Measurements from ENCODE around the gene DZIP3.

Gene DZIP3

DNA sequence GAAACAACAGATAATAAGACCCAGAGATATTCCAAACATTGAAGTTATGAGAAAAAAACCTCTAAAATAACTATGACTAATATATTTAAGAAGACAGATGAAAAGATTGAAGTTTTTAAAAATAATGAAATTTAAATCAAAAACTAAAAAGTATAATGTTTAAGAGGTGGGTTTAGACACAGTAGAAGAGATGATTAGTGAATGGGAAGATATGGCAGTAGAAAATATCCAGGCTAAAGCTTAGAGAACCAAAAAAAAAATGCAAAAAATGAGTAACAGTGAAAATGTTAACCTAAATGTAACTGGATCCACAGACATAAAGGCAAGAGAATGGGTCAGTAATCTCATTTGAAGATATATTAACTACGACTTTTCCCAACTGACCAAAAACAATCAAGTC, 115.5 kb downstream of the DZIP3 start:
- WGBS (ENCODE audit: insufficient coverage), result 80% methylated on average over 1 of the region's 1 CpG

DNA sequence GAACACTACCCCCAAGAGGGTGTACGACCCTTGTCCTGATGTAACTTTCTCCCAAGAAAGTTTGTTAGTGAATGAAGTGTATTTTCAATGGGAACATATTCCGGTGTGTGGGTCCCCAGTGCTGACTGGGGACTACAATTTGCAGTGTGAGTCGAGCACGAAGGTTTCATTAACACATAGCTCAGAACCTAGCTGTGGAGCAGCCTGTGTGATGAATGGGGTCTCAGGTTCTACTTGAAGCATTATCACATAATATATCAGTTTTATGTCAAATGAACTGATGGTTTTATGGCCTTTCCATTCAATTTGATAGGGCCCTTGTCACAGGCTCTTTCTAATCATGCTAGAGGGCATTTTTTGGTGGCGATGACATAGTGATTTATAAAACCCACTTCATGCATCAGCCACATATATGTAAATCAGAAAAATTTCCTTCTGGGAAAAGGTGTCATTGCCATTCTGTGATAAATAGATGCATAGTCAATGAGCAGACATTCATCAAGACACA, 123.5 kb downstream of the DZIP3 start:
- no peaks in the 10 kb centered on the region for H3K4me1 ChIP-seq (ENCODE audit: control extremely low read depth in 1 of 4, control insufficient read depth in 4 of 4, insufficient read depth in 4 of 4, low read length in 3 of 4)
- 100% methylated on average over 2 of the region's 5 CpGs for WGBS (ENCODE audit: insufficient coverage)
- POLR2A ChIA-PET, result no interaction called here
- no peak overlapping the region for H3K4me3 ChIP-seq (ENCODE audit: control insufficient read depth in 1 of 7, extremely low read depth in 1 of 7, insufficient read depth in 4 of 7, low read depth in 2 of 7, low read length in 6 of 7)
- no peak overlapping the region for H3K27ac ChIP-seq (ENCODE audit: insufficient read depth in 1 of 2, low read depth in 1 of 2, low read length in 2 of 2, poor library complexity in 1 of 2, severe bottlenecking in 2 of 2)
- no peaks in the 10 kb centered on the region for H3K36me3 ChIP-seq (ENCODE audit: control insufficient read depth in 4 of 4, insufficient read depth in 4 of 4, low read length in 3 of 4)
- CTCF ChIA-PET, result no interaction called here
- H3K27me3 ChIP-seq (replicated peaks in 2 of 5; ENCODE audit: control insufficient read depth in 4 of 5, insufficient read depth in 5 of 5, low read length in 4 of 5), result no peaks in the 10 kb centered on the region
- no peaks in the 10 kb centered on the region for H3K9me3 ChIP-seq (ENCODE audit: control extremely low read depth in 1 of 5, control insufficient read depth in 4 of 5, insufficient read depth in 2 of 5, low read depth in 1 of 5, low read length in 4 of 5)
- DNase-seq, result no peak

More for the DNA sequence above, 115.5 kb downstream of the DZIP3 start:
- peaks cover 0 to 11% (median 6%) of the 10 kb centered on the region in 5 experiments for H3K9me3 ChIP-seq (ENCODE audit: control extremely low read depth in 1 of 5, control insufficient read depth in 4 of 5, insufficient read depth in 2 of 5, low read depth in 1 of 5, low read length in 4 of 5)
- ChIA-PET CTCF (no interaction called here), POLR2A (no interaction called here)
- no peaks in the 10 kb centered on the region for H3K4me1 ChIP-seq (ENCODE audit: control extremely low read depth in 1 of 4, control insufficient read depth in 4 of 4, insufficient read depth in 4 of 4, low read length in 3 of 4)
- no peak overlapping the region for H3K4me3 ChIP-seq (ENCODE audit: control insufficient read depth in 1 of 7, extremely low read depth in 1 of 7, insufficient read depth in 4 of 7, low read depth in 2 of 7, low read length in 6 of 7)
- H3K36me3 ChIP-seq (ENCODE audit: control insufficient read depth in 4 of 4, insufficient read depth in 4 of 4, low read length in 3 of 4), result no peaks in the 10 kb centered on the region
- no peaks in the 10 kb centered on the region for H3K27me3 ChIP-seq (replicated peaks in 2 of 5; ENCODE audit: control insufficient read depth in 4 of 5, insufficient read depth in 5 of 5, low read length in 4 of 5)
- no peak overlapping the region for H3K27ac ChIP-seq (ENCODE audit: insufficient read depth in 1 of 2, low read depth in 1 of 2, low read length in 2 of 2, poor library complexity in 1 of 2, severe bottlenecking in 2 of 2)
- no peak for DNase-seq

DNA sequence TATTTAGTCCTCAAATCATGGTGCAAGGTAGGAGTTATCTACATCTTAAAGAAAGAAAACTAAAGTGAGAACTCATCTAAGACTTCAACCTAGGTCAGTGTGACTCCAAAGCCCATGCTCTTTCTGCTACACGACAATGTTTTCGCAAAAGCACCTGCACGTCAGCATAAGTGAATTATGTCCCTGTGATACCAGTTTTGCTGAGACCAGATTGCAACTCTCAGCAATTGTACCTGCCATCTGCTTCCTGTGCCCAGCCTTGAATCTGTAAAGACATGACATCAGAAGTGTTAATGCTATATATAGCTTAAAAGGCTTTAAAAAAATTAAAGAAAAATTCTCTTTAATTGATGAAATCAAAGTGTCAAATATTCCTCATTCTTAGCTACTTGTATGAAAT, 124.3 kb downstream of the DZIP3 start:
- ChIA-PET POLR2A (no interaction called here), CTCF (no interaction called here)
- Histone ChIP-seq H3K4me3 (ENCODE audit: control insufficient read depth in 1 of 7, extremely low read depth in 1 of 7, insufficient read depth in 4 of 7, low read depth in 2 of 7, low read length in 6 of 7) (no peak overlapping the region), H3K27ac (ENCODE audit: insufficient read depth in 1 of 2, low read depth in 1 of 2, low read length in 2 of 2, poor library complexity in 1 of 2, severe bottlenecking in 2 of 2) (no peak overlapping the region), H3K36me3 (ENCODE audit: control insufficient read depth in 4 of 4, insufficient read depth in 4 of 4, low read length in 3 of 4) (no peaks in the 10 kb centered on the region), H3K27me3 (replicated peaks in 2 of 5; ENCODE audit: control insufficient read depth in 4 of 5, insufficient read depth in 5 of 5, low read length in 4 of 5) (no peaks in the 10 kb centered on the region), H3K9me3 (ENCODE audit: control extremely low read depth in 1 of 5, control insufficient read depth in 4 of 5, insufficient read depth in 2 of 5, low read depth in 1 of 5, low read length in 4 of 5) (no peaks in the 10 kb centered on the region), H3K4me1 (ENCODE audit: control extremely low read depth in 1 of 4, control insufficient read depth in 4 of 4, insufficient read depth in 4 of 4, low read length in 3 of 4) (no peaks in the 10 kb centered on the region)
- 26% methylated on average over 3 of the region's 3 CpGs for WGBS (ENCODE audit: insufficient coverage)
- peak in 2 of 3 donors; percentile 1 to 37 for DNase-seq

DNA sequence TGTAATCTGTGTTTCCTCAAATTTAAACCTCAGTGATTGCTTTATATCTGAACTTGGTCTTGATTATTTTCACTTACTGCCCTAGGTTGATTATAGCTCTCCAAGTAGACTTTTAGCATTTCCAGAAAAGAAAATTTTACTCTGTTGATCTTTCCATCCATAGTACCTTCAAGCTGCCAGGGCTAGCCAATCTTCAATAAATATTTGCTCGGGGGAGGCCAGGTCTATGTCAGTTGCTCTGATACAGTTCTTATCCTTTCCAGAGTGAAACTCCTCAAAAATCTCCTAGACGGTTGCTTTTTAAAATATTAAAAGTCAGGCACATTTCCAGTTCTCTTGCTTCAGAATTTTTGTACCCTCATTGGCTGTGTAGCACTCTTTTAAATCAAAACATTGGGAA, 128.9 kb downstream of the DZIP3 start:
- no peak overlapping the region for H3K27ac ChIP-seq (ENCODE audit: insufficient read depth in 1 of 2, low read depth in 1 of 2, low read length in 2 of 2, poor library complexity in 1 of 2, severe bottlenecking in 2 of 2)
- no peaks in the 10 kb centered on the region for H3K4me1 ChIP-seq (ENCODE audit: control extremely low read depth in 1 of 4, control insufficient read depth in 4 of 4, insufficient read depth in 4 of 4, low read length in 3 of 4)
- WGBS (ENCODE audit: insufficient coverage), result 83% methylated on average over 1 of the region's 2 CpGs
- no peaks in the 10 kb centered on the region for H3K36me3 ChIP-seq (ENCODE audit: control insufficient read depth in 4 of 4, insufficient read depth in 4 of 4, low read length in 3 of 4)
- POLR2A ChIA-PET, result no interaction called here
- H3K9me3 ChIP-seq (ENCODE audit: control extremely low read depth in 1 of 5, control insufficient read depth in 4 of 5, insufficient read depth in 2 of 5, low read depth in 1 of 5, low read length in 4 of 5), result peaks cover 0 to 4% (median 0%) of the 10 kb centered on the region in 5 experiments
- CTCF ChIA-PET, result no interaction called here
- no peak for DNase-seq
- no peak overlapping the region for H3K4me3 ChIP-seq (ENCODE audit: control insufficient read depth in 1 of 7, extremely low read depth in 1 of 7, insufficient read depth in 4 of 7, low read depth in 2 of 7, low read length in 6 of 7)
- no peaks in the 10 kb centered on the region for H3K27me3 ChIP-seq (replicated peaks in 2 of 5; ENCODE audit: control insufficient read depth in 4 of 5, insufficient read depth in 5 of 5, low read length in 4 of 5)

DNA sequence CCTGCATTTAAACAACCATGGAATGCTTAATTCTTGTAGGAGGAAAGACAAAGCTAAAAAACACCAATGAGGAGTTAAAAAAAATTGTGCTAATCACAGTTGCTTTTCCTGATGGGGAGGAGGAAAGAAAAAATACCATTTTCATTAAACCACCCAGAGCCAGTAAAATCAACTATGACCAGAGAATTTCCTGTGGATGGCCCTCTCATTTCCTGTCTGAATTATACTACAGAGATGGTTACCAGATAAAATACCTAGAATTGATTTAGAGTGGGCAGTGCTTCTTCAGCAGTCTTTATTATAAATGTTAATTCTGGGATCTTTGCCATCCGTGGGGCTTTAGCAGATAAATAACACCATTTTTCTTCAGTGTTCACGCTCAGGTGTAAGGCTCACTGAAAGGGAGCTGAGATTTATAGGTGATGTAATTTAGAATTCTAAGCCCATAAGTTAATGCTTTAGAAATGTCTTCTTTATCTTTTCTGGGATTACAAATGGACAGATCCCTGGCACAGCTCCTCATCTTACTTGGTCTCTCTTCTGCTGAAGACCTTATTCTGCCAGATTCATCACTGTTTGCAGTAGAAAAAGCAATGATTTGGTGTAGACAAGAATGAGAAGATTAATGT, 129.8 kb downstream of the DZIP3 start:
- H3K27me3 ChIP-seq (replicated peaks in 2 of 5; ENCODE audit: control insufficient read depth in 4 of 5, insufficient read depth in 5 of 5, low read length in 4 of 5), result no peaks in the 10 kb centered on the region

DNA sequence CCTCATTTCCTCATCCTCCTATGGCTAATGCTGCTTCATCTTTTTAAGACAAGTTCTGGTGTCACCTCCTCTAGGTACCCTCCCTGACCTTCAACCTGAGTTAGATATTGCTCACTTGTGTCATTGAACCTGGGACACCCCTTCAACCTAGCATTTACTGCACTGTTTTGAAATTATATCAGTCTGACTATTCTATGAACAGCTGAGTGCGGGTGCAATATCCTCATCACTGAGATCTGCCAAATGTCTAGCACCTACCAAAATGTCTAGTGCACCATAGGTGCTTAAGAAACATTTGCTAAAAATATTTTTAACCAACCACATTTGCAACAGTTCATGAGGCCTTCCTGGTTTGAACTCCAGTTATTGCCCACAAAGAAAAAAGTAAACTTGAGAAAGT, 133.2 kb downstream of the DZIP3 start:
- no peak overlapping the region for H3K4me3 ChIP-seq (ENCODE audit: control insufficient read depth in 1 of 7, extremely low read depth in 1 of 7, insufficient read depth in 4 of 7, low read depth in 2 of 7, low read length in 6 of 7)
- H3K27ac ChIP-seq (ENCODE audit: insufficient read depth in 1 of 2, low read depth in 1 of 2, low read length in 2 of 2, poor library complexity in 1 of 2, severe bottlenecking in 2 of 2), result no peak overlapping the region
- H3K36me3 ChIP-seq (ENCODE audit: control insufficient read depth in 4 of 4, insufficient read depth in 4 of 4, low read length in 3 of 4), result no peaks in the 10 kb centered on the region
- H3K4me1 ChIP-seq (ENCODE audit: control extremely low read depth in 1 of 4, control insufficient read depth in 4 of 4, insufficient read depth in 4 of 4, low read length in 3 of 4), result no peaks in the 10 kb centered on the region
- H3K9me3 ChIP-seq (ENCODE audit: control extremely low read depth in 1 of 5, control insufficient read depth in 4 of 5, insufficient read depth in 2 of 5, low read depth in 1 of 5, low read length in 4 of 5), result peaks cover 0 to 4% (median 0%) of the 10 kb centered on the region in 5 experiments
- WGBS (ENCODE audit: insufficient coverage), result 100% methylated on average over 1 of the region's 1 CpG
- DNase-seq, result no peak
- no peaks in the 10 kb centered on the region for H3K27me3 ChIP-seq (replicated peaks in 2 of 5; ENCODE audit: control insufficient read depth in 4 of 5, insufficient read depth in 5 of 5, low read length in 4 of 5)
- POLR2A ChIA-PET, result no interaction called here
- CTCF ChIA-PET, result no interaction called here

More for the DNA sequence above, 129.8 kb downstream of the DZIP3 start:
- H3K4me3 ChIP-seq (ENCODE audit: control insufficient read depth in 1 of 7, extremely low read depth in 1 of 7, insufficient read depth in 4 of 7, low read depth in 2 of 7, low read length in 6 of 7), result no peak overlapping the region
- H3K4me1 ChIP-seq (ENCODE audit: control extremely low read depth in 1 of 4, control insufficient read depth in 4 of 4, insufficient read depth in 4 of 4, low read length in 3 of 4), result no peaks in the 10 kb centered on the region
- no CpG with 5 or more reads among the region's 2 CpGs for WGBS (ENCODE audit: insufficient coverage)
- ChIA-PET POLR2A (no interaction called here), CTCF (no interaction called here)
- no peaks in the 10 kb centered on the region for H3K36me3 ChIP-seq (ENCODE audit: control insufficient read depth in 4 of 4, insufficient read depth in 4 of 4, low read length in 3 of 4)
- H3K9me3 ChIP-seq (ENCODE audit: control extremely low read depth in 1 of 5, control insufficient read depth in 4 of 5, insufficient read depth in 2 of 5, low read depth in 1 of 5, low read length in 4 of 5), result peaks cover 0 to 4% (median 0%) of the 10 kb centered on the region in 5 experiments
- no peak overlapping the region for H3K27ac ChIP-seq (ENCODE audit: insufficient read depth in 1 of 2, low read depth in 1 of 2, low read length in 2 of 2, poor library complexity in 1 of 2, severe bottlenecking in 2 of 2)
- DNase-seq, result no peak

DNA sequence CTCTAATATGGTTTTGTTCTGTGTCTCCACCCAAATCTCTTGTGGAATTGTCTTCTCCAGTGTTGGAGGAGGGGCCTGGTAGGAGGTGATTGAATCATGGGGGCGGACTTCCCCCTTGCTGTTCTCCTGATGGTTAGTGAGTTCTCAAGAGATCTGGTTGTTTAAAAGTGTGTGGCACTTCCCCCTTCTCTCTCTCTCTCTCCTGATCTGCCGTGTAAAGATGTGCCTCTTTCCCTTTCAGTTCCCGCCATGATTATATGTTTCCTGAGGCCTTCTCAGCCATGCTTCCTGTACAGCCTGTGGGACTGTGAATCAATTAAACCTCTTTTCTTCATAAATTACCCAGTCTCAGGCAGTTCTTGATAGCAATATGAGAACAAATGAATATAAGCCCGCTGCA, 134.6 kb downstream of the DZIP3 start:
- DNase-seq, result no peak
- ChIA-PET POLR2A (no interaction called here), CTCF (no interaction called here)
- Histone ChIP-seq H3K9me3 (ENCODE audit: control extremely low read depth in 1 of 5, control insufficient read depth in 4 of 5, insufficient read depth in 2 of 5, low read depth in 1 of 5, low read length in 4 of 5) (peaks cover 0 to 4% (median 0%) of the 10 kb centered on the region in 5 experiments), H3K4me1 (ENCODE audit: control extremely low read depth in 1 of 4, control insufficient read depth in 4 of 4, insufficient read depth in 4 of 4, low read length in 3 of 4) (no peaks in the 10 kb centered on the region), H3K27me3 (replicated peaks in 2 of 5; ENCODE audit: control insufficient read depth in 4 of 5, insufficient read depth in 5 of 5, low read length in 4 of 5) (no peaks in the 10 kb centered on the region), H3K27ac (ENCODE audit: insufficient read depth in 1 of 2, low read depth in 1 of 2, low read length in 2 of 2, poor library complexity in 1 of 2, severe bottlenecking in 2 of 2) (no peak overlapping the region), H3K36me3 (ENCODE audit: control insufficient read depth in 4 of 4, insufficient read depth in 4 of 4, low read length in 3 of 4) (no peaks in the 10 kb centered on the region), H3K4me3 (ENCODE audit: control insufficient read depth in 1 of 7, extremely low read depth in 1 of 7, insufficient read depth in 4 of 7, low read depth in 2 of 7, low read length in 6 of 7) (no peak overlapping the region)
- whole genome bisulfite sequencing (ENCODE audit: insufficient coverage), result 54% methylated on average over 3 of the region's 4 CpGs
